Thyroid gland (tissue), 4 donors: ENCODE data around the gene LBHD1.

ENCODE experiments used
- POLR2A ChIP-seq, 2 donors: fragments of 450-650 bp; IDR thresholded peaks; one replicate each; pipeline ENCODE4 v1.6.1; 2017; ENCODE audit warnings: antibody characterized with exemption in 2 of 2, mild to moderate bottlenecking in 2 of 2, moderate library complexity in 1 of 2
- TF ChIP-seq, protein P1 (sequence below), 6 experiments: fragments of 200-600 bp in 3 of 6; fragments of 450-650 bp in 3 of 6; sonication (generic) in 3 of 6; IDR thresholded peaks; one replicate each; pipeline ENCODE4 v1.5.1; 2016 to 2019; ENCODE audit warnings: antibody characterized with exemption in 6 of 6, mild to moderate bottlenecking in 2 of 6, inconsistent platforms in 1 of 6, moderate library complexity in 1 of 6

GRCh38 chr11:62649486-62649885, 22.6 kb downstream of the LBHD1 start:
- TF ChIP-seq, protein P1, sequence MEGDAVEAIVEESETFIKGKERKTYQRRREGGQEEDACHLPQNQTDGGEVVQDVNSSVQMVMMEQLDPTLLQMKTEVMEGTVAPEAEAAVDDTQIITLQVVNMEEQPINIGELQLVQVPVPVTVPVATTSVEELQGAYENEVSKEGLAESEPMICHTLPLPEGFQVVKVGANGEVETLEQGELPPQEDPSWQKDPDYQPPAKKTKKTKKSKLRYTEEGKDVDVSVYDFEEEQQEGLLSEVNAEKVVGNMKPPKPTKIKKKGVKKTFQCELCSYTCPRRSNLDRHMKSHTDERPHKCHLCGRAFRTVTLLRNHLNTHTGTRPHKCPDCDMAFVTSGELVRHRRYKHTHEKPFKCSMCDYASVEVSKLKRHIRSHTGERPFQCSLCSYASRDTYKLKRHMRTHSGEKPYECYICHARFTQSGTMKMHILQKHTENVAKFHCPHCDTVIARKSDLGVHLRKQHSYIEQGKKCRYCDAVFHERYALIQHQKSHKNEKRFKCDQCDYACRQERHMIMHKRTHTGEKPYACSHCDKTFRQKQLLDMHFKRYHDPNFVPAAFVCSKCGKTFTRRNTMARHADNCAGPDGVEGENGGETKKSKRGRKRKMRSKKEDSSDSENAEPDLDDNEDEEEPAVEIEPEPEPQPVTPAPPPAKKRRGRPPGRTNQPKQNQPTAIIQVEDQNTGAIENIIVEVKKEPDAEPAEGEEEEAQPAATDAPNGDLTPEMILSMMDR (IDR thresholded peaks at IDR 0.05) = no peak
- TF ChIP-seq POLR2A (IDR thresholded peaks at IDR 0.05) = no peak
